Left renal cortex interstitium (tissue), 4 donors: ENCODE measurements around the gene FOXB2. TPM values are rescaled to one million over a fixed set of nuclear protein-coding genes. Genes with fewer than 3 reads are reported as not detected.
"Not testable (repeated sequence)": the region's sequence is repeated elsewhere in the genome, so short reads cannot be mapped to it uniquely, and the experiment has no call there.

Source experiments
- DNase-seq, 4 donors: peaks; one replicate each; pipeline ENCODE4 v3.0.0-alpha.2; 2013; ENCODE audit warnings: low read depth in 4 of 4, low spot score in 2 of 4, missing footprints in 1 of 4
- polyA plus RNA-seq, 4 donors: library from polyadenylated mRNA; unstranded; fragments of 120-200 nt; gene quantifications; one replicate each; pipeline ENCODE4 v1.2.1, GENCODE V29; 2013; ENCODE audit not compliant: insufficient read length in 4 of 4

FOXB2 gene
- polyA plus RNA-seq, 4 donors, result not detected

GRCh38 chr9:77043743-77044142 is 24.3 kb downstream of the FOXB2 start:
- not testable (repeated sequence) for DNase-seq

GRCh38 chr9:77060681-77061080 is 41.2 kb downstream of the FOXB2 start:
- not testable (repeated sequence) for DNase-seq

- no peak for DNase-seq
Observed at GRCh38 chr9:77063645-77064285, 44.3 kb downstream of the FOXB2 start.

- no peak for DNase-seq
Observed at GRCh38 chr9:77066388-77066787, 46.9 kb downstream of the FOXB2 start.

Other genes with a start within 250 kb of the FOXB2 start
- 10 to 100 TPM in 3 of 4 donors, 1 to 10 TPM in 1; 9.0 to 16.3 (median 11.1) TPM for gene PRUNE2, start 113.5 kb upstream of the FOXB2 start, polyA plus RNA-seq
- gene VPS13A, start 157.9 kb downstream of the FOXB2 start, polyA plus RNA-seq, result 10 to 100 TPM; 25.5 to 42.7 (median 32.8) TPM